GM12891 (cell line): Measurements from ENCODE around the gene NONO.

Experiments
- PAX5 ChIP-seq: IDR thresholded peaks from 2 replicates; pipeline ENCODE4 v1.6.1; 2011; ENCODE audit warnings: low read length, moderate library complexity, mild to moderate bottlenecking; ENCODE audit not compliant: insufficient read depth, severe bottlenecking
- POLR2A ChIP-seq: IDR thresholded peaks from 2 replicates; pipeline ENCODE4 v1.6.1; 2011; ENCODE audit warnings: low read depth, low read length, control low read depth
- POLR2AphosphoS5 ChIP-seq: IDR thresholded peaks from 2 replicates; pipeline ENCODE4 v1.6.1; 2011; ENCODE audit warnings: low read depth, low read length, control low read depth
- POU2F2 ChIP-seq: IDR thresholded peaks from 2 replicates; pipeline ENCODE4 v1.6.1; 2011; ENCODE audit warnings: low read depth, mild to moderate bottlenecking, control low read depth, low read length, moderate library complexity
- TAF1 ChIP-seq: IDR thresholded peaks from 2 replicates; pipeline ENCODE4 v1.6.1; 2011; ENCODE audit warnings: low read depth, low read length, control low read depth

DNA sequence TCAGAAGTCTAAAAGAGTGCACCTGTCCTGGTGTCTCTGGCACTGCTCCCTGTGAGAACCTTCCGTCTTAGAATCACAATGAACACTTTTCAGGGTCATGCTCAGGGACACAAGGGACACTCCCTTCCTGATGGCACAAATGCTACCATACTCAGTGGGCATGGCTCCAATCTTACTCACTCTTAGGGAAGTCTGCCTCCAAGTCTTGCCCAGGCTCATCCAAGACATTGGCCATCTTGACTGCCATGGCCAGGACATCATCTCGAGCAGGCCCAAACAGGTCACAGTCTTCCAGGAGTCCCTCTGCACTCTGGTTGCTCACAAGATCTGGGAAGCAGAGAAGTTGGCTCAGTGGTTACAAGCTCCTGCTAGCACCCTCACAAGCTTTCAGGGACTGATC is 38.3 kb upstream of the NONO start:
- no peak for TF ChIP-seq POLR2A
- TF ChIP-seq TAF1, result no peak
- TF ChIP-seq POLR2AphosphoS5, result no peak
- no peak for TF ChIP-seq POU2F2
- TF ChIP-seq PAX5, result no peak
